Ovary (tissue), 3 donors: ENCODE measurements around the gene GABRD.

Source experiments
- CTCF ChIP-seq, 3 donors: fragments of 450-650 bp in 2 of 3; fragments of 200-600 bp in 1 of 3; IDR thresholded peaks; one replicate each; pipeline versions ENCODE4 v1.5.1 to v1.8.0; 2016 to 2022; ENCODE audit warnings: antibody characterized with exemption in 3 of 3, mild to moderate bottlenecking in 1 of 3
- POLR2A ChIP-seq: fragments of 450-650 bp; IDR thresholded peaks from one replicate; pipeline ENCODE4 v1.6.1; 2017; ENCODE audit warnings: antibody characterized with exemption, mild to moderate bottlenecking, moderate library complexity
- donor health status: DM: no; HTN: no; CAD: no.

GRCh38 chr1:2046174-2046917 is 27.2 kb downstream of the GABRD start:
- no peak for TF ChIP-seq CTCF (IDR thresholded peaks at IDR 0.05)
- TF ChIP-seq POLR2A = no peak
